DND-41 (cell line): ENCODE results near the gene VIT.

ENCODE experiments used
- EZH2 ChIP-seq: IDR thresholded peaks from 3 replicates; pipeline ENCODE4 v1.6.1; 2012; ENCODE audit warnings: borderline replicate concordance, low read depth, mild to moderate bottlenecking, moderate library complexity, low read length, inconsistent platforms; ENCODE audit not compliant: severe bottlenecking
- TF ChIP-seq, protein P1 (sequence below): IDR thresholded peaks from 2 replicates; pipeline ENCODE4 v1.5.1; 2012; ENCODE audit warnings: borderline replicate concordance, low read length, moderate library complexity, mild to moderate bottlenecking; ENCODE audit not compliant: poor library complexity, severe bottlenecking; ENCODE audit errors: extremely low read depth

DNA sequence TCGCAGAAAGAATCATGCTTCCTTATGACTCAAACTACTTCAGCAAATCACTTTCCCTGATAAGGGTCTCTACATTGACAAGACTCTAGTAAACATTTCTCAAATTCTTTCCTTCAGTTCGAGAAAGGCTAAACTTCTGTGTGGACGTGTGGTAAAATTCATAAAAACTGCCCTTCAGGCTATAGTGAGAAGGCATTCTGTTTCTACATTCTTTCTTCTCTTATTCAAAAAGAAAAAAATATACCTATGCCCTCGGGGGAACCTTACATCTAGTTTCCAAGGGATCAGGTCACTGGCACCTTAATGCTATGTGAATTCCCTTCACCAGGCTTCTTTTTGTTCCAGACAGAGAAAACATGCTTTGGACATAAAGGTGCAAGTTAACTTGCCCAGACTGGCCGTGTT lies 4.9 kb downstream of the VIT start:
- no peak for TF ChIP-seq EZH2
- TF ChIP-seq, protein P1, sequence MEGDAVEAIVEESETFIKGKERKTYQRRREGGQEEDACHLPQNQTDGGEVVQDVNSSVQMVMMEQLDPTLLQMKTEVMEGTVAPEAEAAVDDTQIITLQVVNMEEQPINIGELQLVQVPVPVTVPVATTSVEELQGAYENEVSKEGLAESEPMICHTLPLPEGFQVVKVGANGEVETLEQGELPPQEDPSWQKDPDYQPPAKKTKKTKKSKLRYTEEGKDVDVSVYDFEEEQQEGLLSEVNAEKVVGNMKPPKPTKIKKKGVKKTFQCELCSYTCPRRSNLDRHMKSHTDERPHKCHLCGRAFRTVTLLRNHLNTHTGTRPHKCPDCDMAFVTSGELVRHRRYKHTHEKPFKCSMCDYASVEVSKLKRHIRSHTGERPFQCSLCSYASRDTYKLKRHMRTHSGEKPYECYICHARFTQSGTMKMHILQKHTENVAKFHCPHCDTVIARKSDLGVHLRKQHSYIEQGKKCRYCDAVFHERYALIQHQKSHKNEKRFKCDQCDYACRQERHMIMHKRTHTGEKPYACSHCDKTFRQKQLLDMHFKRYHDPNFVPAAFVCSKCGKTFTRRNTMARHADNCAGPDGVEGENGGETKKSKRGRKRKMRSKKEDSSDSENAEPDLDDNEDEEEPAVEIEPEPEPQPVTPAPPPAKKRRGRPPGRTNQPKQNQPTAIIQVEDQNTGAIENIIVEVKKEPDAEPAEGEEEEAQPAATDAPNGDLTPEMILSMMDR, result no peak
